Upper lobe of left lung (tissue), 4 donors: ENCODE data around the gene TSC1.

Source experiments
- POLR2A ChIP-seq, 4 donors: fragments of 450-650 bp; IDR thresholded peaks; one replicate each; pipeline ENCODE4 v1.5.1; 2016 to 2017; ENCODE audit warnings: antibody characterized with exemption in 4 of 4, mild to moderate bottlenecking in 2 of 4
- TF ChIP-seq, protein P1 (sequence below), 6 experiments: fragments of 450-650 bp in 4 of 6; fragments of 200-600 bp in 2 of 6; sonication (generic) in 2 of 6; IDR thresholded peaks; one replicate each; pipeline ENCODE4 v1.5.1; 2016 to 2019; ENCODE audit warnings: antibody characterized with exemption in 6 of 6

- TF ChIP-seq POLR2A (IDR thresholded peaks at IDR 0.05) = no peak
- TF ChIP-seq, protein P1, sequence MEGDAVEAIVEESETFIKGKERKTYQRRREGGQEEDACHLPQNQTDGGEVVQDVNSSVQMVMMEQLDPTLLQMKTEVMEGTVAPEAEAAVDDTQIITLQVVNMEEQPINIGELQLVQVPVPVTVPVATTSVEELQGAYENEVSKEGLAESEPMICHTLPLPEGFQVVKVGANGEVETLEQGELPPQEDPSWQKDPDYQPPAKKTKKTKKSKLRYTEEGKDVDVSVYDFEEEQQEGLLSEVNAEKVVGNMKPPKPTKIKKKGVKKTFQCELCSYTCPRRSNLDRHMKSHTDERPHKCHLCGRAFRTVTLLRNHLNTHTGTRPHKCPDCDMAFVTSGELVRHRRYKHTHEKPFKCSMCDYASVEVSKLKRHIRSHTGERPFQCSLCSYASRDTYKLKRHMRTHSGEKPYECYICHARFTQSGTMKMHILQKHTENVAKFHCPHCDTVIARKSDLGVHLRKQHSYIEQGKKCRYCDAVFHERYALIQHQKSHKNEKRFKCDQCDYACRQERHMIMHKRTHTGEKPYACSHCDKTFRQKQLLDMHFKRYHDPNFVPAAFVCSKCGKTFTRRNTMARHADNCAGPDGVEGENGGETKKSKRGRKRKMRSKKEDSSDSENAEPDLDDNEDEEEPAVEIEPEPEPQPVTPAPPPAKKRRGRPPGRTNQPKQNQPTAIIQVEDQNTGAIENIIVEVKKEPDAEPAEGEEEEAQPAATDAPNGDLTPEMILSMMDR (IDR thresholded peaks at IDR 0.05) = no peak
Measured at GRCh38 chr9:132881826-132882225, 62.6 kb downstream of the TSC1 start.
